Measurements from ENCODE around the gene PLAC1.

Gene PLAC1

GRCh38 chrX:134528960-134529359 lies 129.3 kb downstream of the PLAC1 start:
- TF ChIP-seq CTCF (IDR thresholded peaks at IDR 0.05) = no peak
- H3K27ac ChIP-seq = no peak overlapping the region
- no peaks in the 10 kb centered on the region for H3K36me3 ChIP-seq
- H3K9me3 ChIP-seq = no peaks in the 10 kb centered on the region
- H3K27me3 ChIP-seq = no peaks in the 10 kb centered on the region
- no peaks in the 10 kb centered on the region for H3K4me1 ChIP-seq (ENCODE audit: control insufficient read depth in 1 of 2, insufficient read depth in 1 of 2, low read depth in 1 of 2, low read length in 1 of 2)
- H3K4me3 ChIP-seq (ENCODE audit: low read depth in 1 of 2, low read length in 1 of 2) = no peak overlapping the region

GRCh38 chrX:134526399-134526798 lies 131.9 kb downstream of the PLAC1 start:
- Histone ChIP-seq H3K4me3 (ENCODE audit: low read depth in 1 of 2, low read length in 1 of 2) (no peak overlapping the region), H3K27ac (no peak overlapping the region), H3K27me3 (no peaks in the 10 kb centered on the region), H3K36me3 (no peaks in the 10 kb centered on the region), H3K9me3 (no peaks in the 10 kb centered on the region), H3K4me1 (ENCODE audit: control insufficient read depth in 1 of 2, insufficient read depth in 1 of 2, low read depth in 1 of 2, low read length in 1 of 2) (no peaks in the 10 kb centered on the region)
- no peak for TF ChIP-seq CTCF (IDR thresholded peaks at IDR 0.05)

GRCh38 chrX:134525086-134525792 lies 133.0 kb downstream of the PLAC1 start:
- H3K27me3 ChIP-seq = no peaks in the 10 kb centered on the region
- H3K4me1 ChIP-seq (ENCODE audit: control insufficient read depth in 1 of 2, insufficient read depth in 1 of 2, low read depth in 1 of 2, low read length in 1 of 2) = no peaks in the 10 kb centered on the region
- no peak overlapping the region for H3K27ac ChIP-seq
- no peaks in the 10 kb centered on the region for H3K9me3 ChIP-seq
- no peak for TF ChIP-seq CTCF (IDR thresholded peaks at IDR 0.05)
- no peaks in the 10 kb centered on the region for H3K36me3 ChIP-seq
- no peak overlapping the region for H3K4me3 ChIP-seq (ENCODE audit: low read depth in 1 of 2, low read length in 1 of 2)

- Histone ChIP-seq H3K27me3 (no peaks in the 10 kb centered on the region), H3K36me3 (no peaks in the 10 kb centered on the region), H3K4me1 (ENCODE audit: control insufficient read depth in 1 of 2, insufficient read depth in 1 of 2, low read depth in 1 of 2, low read length in 1 of 2) (no peaks in the 10 kb centered on the region), H3K9me3 (no peaks in the 10 kb centered on the region), H3K4me3 (ENCODE audit: low read depth in 1 of 2, low read length in 1 of 2) (no peak overlapping the region), H3K27ac (no peak overlapping the region)
- TF ChIP-seq CTCF (IDR thresholded peaks at IDR 0.05) = no peak
Measured at GRCh38 chrX:134524181-134524580, 134.1 kb downstream of the PLAC1 start.

GRCh38 chrX:134520860-134521390 lies 137.3 kb downstream of the PLAC1 start:
- TF ChIP-seq CTCF (IDR thresholded peaks at IDR 0.05) = no peak
- no peaks in the 10 kb centered on the region for H3K27me3 ChIP-seq
- no peaks in the 10 kb centered on the region for H3K4me1 ChIP-seq (ENCODE audit: control insufficient read depth in 1 of 2, insufficient read depth in 1 of 2, low read depth in 1 of 2, low read length in 1 of 2)
- H3K9me3 ChIP-seq = no peaks in the 10 kb centered on the region
- no peaks in the 10 kb centered on the region for H3K36me3 ChIP-seq
- no peak overlapping the region for H3K27ac ChIP-seq
- no peak overlapping the region for H3K4me3 ChIP-seq (ENCODE audit: low read depth in 1 of 2, low read length in 1 of 2)
